Measurements from ENCODE around the gene IKBKE.

- TF ChIP-seq ZNF274 (IDR thresholded peaks at IDR 0.05; ENCODE audit: low read depth, low read length) (no peak), YY1 (IDR thresholded peaks at IDR 0.05; ENCODE audit: insufficient read depth, insufficient read length) (no peak), SUZ12 (IDR thresholded peaks at IDR 0.05; ENCODE audit: extremely low read depth, insufficient read depth, insufficient read length) (no peak)
Observed at GRCh38 chr1:206465951-206466350, 4.3 kb upstream of the IKBKE start.

All from NT2/D1 (cell line).